K562 (cell line): ENCODE data around the gene ZNF2. TPM values are rescaled to one million over a fixed set of nuclear protein-coding genes. Genes with fewer than 3 reads are reported as not detected.

ENCODE experiments used
- AFF1 ChIP-seq, 2 experiments: fragments of 450-650 bp; IDR thresholded peaks; 2 replicates each; pipeline ENCODE4 v1.6.1; 2018; ENCODE audit warnings: mild to moderate bottlenecking in 2 of 2, low read depth in 1 of 2; ENCODE audit not compliant: partially characterized antibody in 2 of 2
- ARID3B ChIP-seq: fragments of 250-450 bp; sonication (Bioruptor Pico); IDR thresholded peaks from 2 replicates; pipeline ENCODE4 v1.4.0; 2020; ENCODE audit warnings: borderline replicate concordance
- BMI1 ChIP-seq: fragments of 150-350 bp; IDR thresholded peaks from 2 replicates; pipeline ENCODE4 v1.6.1; 2014; ENCODE audit warnings: low read length
- E2F4 ChIP-seq: sonication (generic); formaldehyde crosslinking; IDR thresholded peaks from 2 replicates; pipeline ENCODE4 v1.8.0; 2022; ENCODE audit warnings: mild to moderate bottlenecking, low read depth, missing genetic modification reagents
- HCFC1 ChIP-seq: IDR thresholded peaks from 2 replicates; pipeline ENCODE4 v1.6.1; 2012; ENCODE audit warnings: low read depth, low read length, improper control_type of control experiment
- HDAC6 ChIP-seq: IDR thresholded peaks from 2 replicates; pipeline ENCODE4 v1.6.1; 2012; ENCODE audit warnings: low read depth, mild to moderate bottlenecking, control low read depth, inconsistent platforms, low read length, moderate library complexity
- HES1 ChIP-seq: fragments of 450-650 bp; IDR thresholded peaks from 2 replicates; pipeline ENCODE4 v1.6.1; 2016; ENCODE audit warnings: low read depth, mild to moderate bottlenecking, moderate library complexity
- IRF2 ChIP-seq: sonication (generic); formaldehyde crosslinking; IDR thresholded peaks from 2 replicates; pipeline ENCODE4 v1.8.1; 2022; ENCODE audit warnings: mild to moderate bottlenecking, missing genetic modification reagents
- KHSRP ChIP-seq: fragments of 450-650 bp; IDR thresholded peaks from 2 replicates; pipeline ENCODE4 v1.6.1; 2017
- MBD1 ChIP-seq: fragments of 250-450 bp; sonication (Bioruptor Pico); IDR thresholded peaks from 2 replicates; pipeline ENCODE4 v1.8.0; 2022; ENCODE audit warnings: inconsistent platforms
- NFIX ChIP-seq: fragments of 250-450 bp; sonication (Bioruptor Pico); IDR thresholded peaks from 2 replicates; pipeline ENCODE4 v1.4.0; 2020; ENCODE audit warnings: low read depth, mild to moderate bottlenecking, moderate library complexity
- POLR2A ChIP-seq: fragments of 450-650 bp; conservative IDR thresholded peaks from 2 replicates; pipeline ENCODE4 v1.6.1; 2016
- POLR2B ChIP-seq: fragments of 450-650 bp; IDR thresholded peaks from 2 replicates; pipeline ENCODE4 v1.6.1; 2018; ENCODE audit warnings: low read depth; ENCODE audit not compliant: partially characterized antibody
- RBBP5 ChIP-seq: fragments of 200-600 bp; sonication (generic); IDR thresholded peaks from 2 replicates; pipeline ENCODE4 v1.6.1; 2012; ENCODE audit warnings: borderline replicate concordance, mild to moderate bottlenecking, low read length, control low read depth, inconsistent platforms; ENCODE audit not compliant: insufficient read depth, poor library complexity, severe bottlenecking
- SAFB ChIP-seq: fragments of 200-400 bp; formaldehyde crosslinking; IDR thresholded peaks from 2 replicates; pipeline ENCODE4 v1.6.1; 2017; ENCODE audit warnings: low read depth, low read length, borderline replicate concordance
- TRIM24 ChIP-seq, 2 experiments: fragments of 450-650 bp; IDR thresholded peaks; 2 replicates each; pipeline ENCODE4 v1.6.1; 2016
- YBX1 ChIP-seq: fragments of 450-650 bp; IDR thresholded peaks from 2 replicates; pipeline ENCODE4 v1.7.1; 2016; ENCODE audit warnings: mild to moderate bottlenecking
- ZNF140 ChIP-seq: fragments of 250-450 bp; sonication (Bioruptor Pico); IDR thresholded peaks from 2 replicates; pipeline ENCODE4 v1.8.0; 2021; ENCODE audit warnings: moderate library complexity, mild to moderate bottlenecking, inconsistent platforms
- ZNF274 ChIP-seq: IDR thresholded peaks from 2 replicates; pipeline ENCODE4 v1.6.1; 2011; ENCODE audit warnings: low read depth, mild to moderate bottlenecking, low read length, moderate library complexity, borderline replicate concordance
- ZNF282 ChIP-seq: sonication (generic); formaldehyde crosslinking; IDR thresholded peaks from 2 replicates; pipeline ENCODE4 v1.8.1; 2023; ENCODE audit warnings: missing genetic modification reagents
- polyA plus RNA-seq, 8 experiments: library from polyadenylated mRNA; depleted of rRNA in 4 of 8; stranded (reverse) in 5 of 8; unstranded in 3 of 8; fragments of >200 nt; fragmentation: Nextera tagmentation in 2 of 8; fragmentation: Illumina TruSeq in 1 of 8; extraction: Ambion mirVana in 2 of 8; extraction: Trizol in 1 of 8; gene quantifications; 2 replicates each; pipeline versions ENCODE4 v1.2.1 to v1.2.3, GENCODE V29; 2011 to 2014; ENCODE audit warnings: inconsistent platforms in 1 of 8, missing spikeins in 1 of 8
- total RNA-seq, 7 experiments: library from RNA; depleted of rRNA in 6 of 7; stranded (reverse); fragments of >200 nt in 6 of 7; fragmentation: Illumina TruSeq in 2 of 7; extraction: Trizol in 2 of 7; gene quantifications; 2 replicates each; pipeline versions ENCODE4 v1.2.1 to v1.2.3, GENCODE V29; 2011 to 2021; ENCODE audit warnings: low replicate concordance in 1 of 7

The ZNF2 gene
- total and polyA plus RNA-seq, 9 of the 15 experiments (the other 6 are each of a cell fraction or from before 2014, with no cell fraction given): 1.6 to 4.5 (median 3.4) TPM

DNA sequence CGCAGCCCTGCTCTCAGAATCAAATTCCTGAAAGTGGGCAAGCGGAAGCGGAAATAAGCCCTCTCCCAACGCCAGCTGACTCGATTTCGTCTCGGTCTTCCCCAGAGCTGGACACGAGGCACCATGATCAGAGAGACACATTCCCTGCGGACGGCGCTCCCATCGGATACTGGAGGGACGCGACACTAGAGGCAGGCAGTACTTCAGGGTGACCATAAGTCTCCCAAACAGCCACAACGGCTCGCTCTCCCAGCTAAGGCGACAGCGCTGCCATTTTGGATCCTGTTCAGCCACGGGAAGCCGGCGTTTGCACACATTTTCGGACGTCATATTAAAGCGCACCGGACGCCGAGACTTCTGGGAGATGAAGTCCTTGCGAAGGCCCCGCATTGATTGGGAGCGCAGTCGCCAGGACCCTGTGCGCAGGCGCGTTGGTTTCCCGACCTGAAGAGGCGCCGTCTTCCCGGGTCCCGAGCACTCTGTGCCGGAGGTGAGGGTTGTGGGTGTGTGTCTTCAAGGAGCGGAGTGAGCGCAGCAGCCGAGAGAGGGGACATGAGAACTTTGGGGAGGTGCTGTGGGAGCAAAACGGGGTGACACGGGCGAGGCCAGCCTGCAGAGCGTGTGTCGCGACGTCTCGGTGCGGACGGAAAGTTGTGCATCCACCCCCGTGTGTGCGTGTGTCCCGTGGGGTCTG, at the start of gene ZNF2 (continued):
- TF ChIP-seq ZNF282 (CRISPR knock-in tag): no peak
- no peak for TF ChIP-seq ZNF274
- TF ChIP-seq HES1: no peak
- TF ChIP-seq HDAC6: no peak
- TF ChIP-seq NFIX: no peak
- peak; percentile 56; the same call in 1 of the 2 replicates for TF ChIP-seq KHSRP
- peak; percentile 97 for TF ChIP-seq POLR2A
- TF ChIP-seq YBX1: no peak
- no peak for TF ChIP-seq MBD1
- no peak; the same call in 1 of the 2 replicates for TF ChIP-seq E2F4
- peak; percentile 84 for TF ChIP-seq POLR2B
- peak; percentile 94 for TF ChIP-seq RBBP5
- peak; percentile 98 for TF ChIP-seq HCFC1
- no peak for TF ChIP-seq ZNF140 (CRISPR knock-in tag)
- no peak for TF ChIP-seq BMI1
- TF ChIP-seq TRIM24 (IDR thresholded peaks at IDR 0.05): peak in 1 of 2 experiments; percentile 52; a peak in 1 of 4 replicates
- TF ChIP-seq SAFB: peak; percentile 26; the same call in 1 of the 2 replicates
- TF ChIP-seq ARID3B (CRISPR knock-in tag): no peak; the same call in 1 of the 2 replicates
- no peak for TF ChIP-seq IRF2 (CRISPR knock-in tag)
- peak in 1 of 2 experiments; percentile 86 for TF ChIP-seq AFF1 (IDR thresholded peaks at IDR 0.05; ENCODE audit: low read depth in 1 of 2, partially characterized antibody in 2 of 2)
